Ramos (cell line): ENCODE measurements around the gene GFPT1.
"Not testable (repeated sequence)": the region's sequence is repeated elsewhere in the genome, so short reads cannot be mapped to it uniquely, and the experiment has no call there.

ENCODE experiments used
- in situ Hi-C: fragments of 300-500 bp; cut with MboI; formaldehyde crosslinking; loops from one replicate; pipeline ENCODE4 v1.14.3; 2022; ENCODE audit warnings: low sequenced_read_pairs; ENCODE audit not compliant: unreplicated experiment

GFPT1 gene

GRCh38 chr2:69384618-69385081 is 2.4 kb downstream of the GFPT1 start:
- in situ Hi-C loops, result no loop called here

GRCh38 chr2:69383176-69383812 is 3.7 kb downstream of the GFPT1 start:
- in situ Hi-C loops, result no loop called here

DNA sequence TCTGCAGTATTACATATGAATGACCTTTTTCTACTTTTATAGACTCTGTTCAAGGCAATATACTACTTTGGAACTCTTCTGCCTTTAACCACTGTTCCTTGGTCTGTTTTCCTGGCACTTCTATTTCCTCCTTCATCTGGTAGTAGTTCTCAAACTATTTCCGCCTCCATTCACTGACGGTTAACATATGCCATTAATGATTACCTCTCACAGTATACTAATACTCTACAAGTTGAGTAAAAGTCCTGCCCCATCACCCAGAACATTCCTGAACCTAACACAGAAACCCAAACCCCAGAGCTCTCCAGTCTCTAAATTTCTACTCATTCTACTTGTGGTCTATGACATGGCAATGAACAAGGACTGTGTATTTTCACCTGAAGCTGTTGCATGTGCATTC is 4.5 kb downstream of the GFPT1 start:
- in situ Hi-C loops, result no loop called here

DNA sequence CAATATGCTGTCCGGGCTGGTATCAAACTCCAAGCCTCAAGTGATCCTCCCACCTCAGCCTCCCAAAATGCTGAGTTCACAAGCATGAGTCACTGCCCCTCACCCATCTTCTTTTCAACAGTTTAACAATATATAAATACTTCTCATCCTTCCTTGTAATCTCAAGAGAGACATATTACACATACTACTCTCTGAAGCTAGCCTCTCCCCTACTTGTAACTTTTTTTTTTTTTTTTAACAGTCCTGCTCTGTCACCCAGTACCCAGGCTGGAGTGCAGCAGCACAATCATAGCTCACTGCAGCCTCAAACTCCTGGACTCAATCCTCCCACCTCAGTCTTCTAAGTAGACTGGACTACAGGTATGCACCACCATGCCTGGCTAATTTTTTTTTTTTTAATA is 5.7 kb downstream of the GFPT1 start:
- in situ Hi-C loops, result no loop called here

DNA sequence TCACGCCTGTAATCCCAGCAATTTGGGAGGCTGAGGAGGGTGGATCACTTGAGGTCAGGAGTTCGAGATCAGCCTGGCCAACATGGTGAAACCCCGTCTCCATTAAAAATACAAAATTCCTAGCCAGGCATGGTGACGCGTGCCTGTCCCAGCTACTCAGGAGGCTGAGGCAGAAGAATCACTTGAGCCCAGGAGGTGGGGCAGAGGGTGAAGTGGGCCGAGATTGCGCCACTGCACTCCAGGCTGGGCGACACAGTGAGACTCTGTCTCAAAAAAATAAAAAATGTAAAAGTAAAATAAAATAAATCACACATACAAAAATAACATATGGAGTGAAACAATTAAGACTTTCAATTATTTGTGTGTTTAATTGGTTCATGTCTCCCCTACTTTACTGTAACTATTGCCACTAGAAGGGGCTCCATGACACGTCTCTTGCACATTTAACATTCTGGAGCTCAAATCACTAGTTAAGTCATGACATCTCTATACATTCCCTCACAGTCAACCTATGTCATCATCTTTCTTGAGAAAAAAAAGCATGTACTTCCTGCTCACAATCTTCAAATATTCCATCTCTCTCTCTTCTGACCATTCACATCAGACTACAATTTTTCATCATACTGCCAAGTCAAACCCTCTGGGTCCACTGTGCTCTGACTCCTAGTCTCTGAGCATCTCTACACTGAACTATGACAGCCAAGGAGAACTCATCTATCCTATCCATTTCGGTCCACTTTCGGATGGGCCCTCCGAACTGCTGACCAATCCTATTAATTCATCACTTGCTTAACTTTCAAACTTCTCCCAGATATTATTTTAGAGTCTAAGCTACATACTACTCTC is 6.7 kb downstream of the GFPT1 start:
- in situ Hi-C loops, result no loop called here

DNA sequence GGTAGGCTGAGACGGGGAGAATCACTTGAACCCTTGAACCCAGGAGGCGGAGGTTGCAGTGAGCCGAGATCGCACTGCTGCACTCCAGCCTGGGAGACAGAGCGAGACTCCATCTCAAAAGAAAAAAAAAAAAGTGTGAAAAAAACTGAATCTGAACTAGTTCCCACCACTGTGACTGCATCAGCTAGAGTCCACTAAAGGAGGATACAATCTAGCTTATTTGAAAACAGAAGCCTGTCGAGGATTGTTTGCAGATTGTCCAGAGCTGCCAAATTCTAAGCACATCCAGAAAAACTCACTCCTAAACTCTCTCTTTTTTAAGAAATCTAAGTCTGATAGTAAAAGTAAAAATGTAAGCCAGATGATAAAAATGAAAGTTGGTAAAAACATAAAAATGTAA is 10.6 kb downstream of the GFPT1 start:
- in situ Hi-C loops, result no loop called here

- in situ Hi-C loops, result no loop called here
These were observed 11.3 kb downstream of the GFPT1 start for GRCh38 chr2:69375494-69376353.

- in situ Hi-C loops, result no loop called here
These were observed 14.3 kb downstream of the GFPT1 start for GRCh38 chr2:69372767-69373166.

- in situ Hi-C loops, result no loop called here
These were observed 17.2 kb downstream of the GFPT1 start for GRCh38 chr2:69369802-69370201.

DNA sequence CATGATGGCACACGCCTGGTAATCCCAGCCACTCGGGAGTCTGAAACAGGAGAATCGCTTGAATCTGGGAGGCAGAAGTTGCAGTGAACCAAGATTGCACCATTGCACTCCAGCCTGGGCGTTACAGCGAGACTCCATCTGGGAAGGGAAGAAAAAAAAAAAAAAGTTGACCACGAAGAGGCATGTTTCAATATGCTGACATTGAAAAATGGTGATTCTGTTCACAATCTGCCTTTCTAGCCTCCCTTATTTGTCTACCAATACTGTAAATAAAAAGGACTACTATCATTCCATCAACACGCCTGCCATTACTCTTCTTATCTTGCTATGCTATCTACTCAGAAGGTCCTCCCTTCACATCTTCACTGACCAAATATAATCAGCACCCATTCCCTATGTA is 18.4 kb downstream of the GFPT1 start:
- in situ Hi-C loops, result no loop called here

DNA sequence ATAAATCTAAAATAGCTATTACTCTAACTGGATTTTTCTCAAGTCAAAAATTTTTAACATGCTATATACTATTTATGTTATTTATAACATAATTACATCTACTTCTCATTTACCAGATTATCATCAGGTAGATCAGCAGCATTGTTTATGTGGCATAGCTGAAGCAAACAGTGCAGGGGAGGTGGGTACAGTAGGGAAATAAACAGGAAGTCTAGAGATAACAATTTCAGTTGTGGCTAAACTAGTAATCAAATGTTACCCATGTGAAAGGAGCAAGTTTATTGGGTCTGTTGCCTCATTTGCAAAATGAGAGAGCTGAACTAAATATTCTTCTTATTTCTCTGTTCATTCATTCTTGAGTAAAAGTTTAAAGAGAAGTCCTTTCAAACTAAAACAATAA is 27.7 kb downstream of the GFPT1 start:
- in situ Hi-C loops, result no loop called here

GRCh38 chr2:69358914-69359313 is 28.1 kb downstream of the GFPT1 start:
- in situ Hi-C loops, result no loop called here

DNA sequence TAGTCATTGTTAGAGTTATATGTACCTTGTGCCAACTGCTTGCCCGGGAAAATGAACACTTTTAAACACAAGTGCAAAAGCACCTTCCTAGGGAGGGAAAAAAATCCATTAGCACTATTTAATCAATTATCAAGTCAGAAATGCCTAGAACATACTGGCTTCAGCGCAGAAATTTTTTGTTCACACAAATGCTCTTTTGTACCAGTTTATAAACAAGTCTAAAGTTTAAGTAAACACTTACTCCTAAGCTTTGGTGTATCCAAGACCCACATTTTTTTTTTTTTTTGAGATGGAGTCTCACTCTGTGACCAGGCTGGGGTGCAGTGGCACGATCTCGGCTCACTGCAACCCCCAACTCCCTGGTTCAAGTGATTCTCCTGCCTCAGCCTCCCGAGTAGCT is 30.6 kb downstream of the GFPT1 start:
- in situ Hi-C loops, result no loop called here

DNA sequence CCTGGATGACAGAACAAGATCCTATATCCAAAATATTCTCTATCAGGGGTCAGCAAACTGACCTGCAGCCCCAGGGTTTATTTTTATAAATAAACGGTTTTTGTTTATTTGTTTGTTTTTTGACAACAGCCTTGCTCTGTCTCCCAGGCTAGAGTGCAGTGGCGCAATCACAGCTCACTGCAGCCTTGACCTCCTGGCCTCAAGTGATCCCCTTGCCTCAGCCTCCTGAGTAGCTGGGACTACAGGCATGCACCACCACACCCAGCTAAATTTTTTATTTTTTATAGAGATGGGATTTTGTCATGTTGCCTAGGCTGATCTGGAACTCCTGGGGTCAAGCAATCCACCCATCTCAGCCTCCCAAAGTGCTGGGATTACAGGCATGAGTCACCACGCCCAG is 32.1 kb downstream of the GFPT1 start:
- in situ Hi-C loops, result not testable (repeated sequence)

GRCh38 chr2:69353360-69353759 is 33.7 kb downstream of the GFPT1 start:
- in situ Hi-C loops, result no loop called here

DNA sequence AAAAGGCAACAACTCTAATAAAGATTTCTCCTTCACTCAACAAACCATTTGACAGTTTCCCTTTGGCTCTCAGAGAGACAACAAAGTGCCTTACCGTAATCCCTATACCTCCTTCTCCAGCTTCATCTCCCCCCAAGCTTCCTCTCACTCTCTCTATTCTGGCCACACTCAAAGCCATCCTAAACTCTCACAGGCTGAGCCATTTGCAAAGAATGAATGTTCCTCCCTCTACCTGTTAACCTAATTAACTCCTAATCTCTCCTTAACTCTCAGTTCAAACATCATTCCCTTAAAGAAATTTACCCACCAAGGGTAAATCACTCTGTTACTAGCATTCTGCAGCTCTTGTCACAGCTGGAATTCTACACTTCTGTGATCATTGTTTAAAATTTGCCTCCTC is 38.2 kb downstream of the GFPT1 start:
- in situ Hi-C loops, result no loop called here

DNA sequence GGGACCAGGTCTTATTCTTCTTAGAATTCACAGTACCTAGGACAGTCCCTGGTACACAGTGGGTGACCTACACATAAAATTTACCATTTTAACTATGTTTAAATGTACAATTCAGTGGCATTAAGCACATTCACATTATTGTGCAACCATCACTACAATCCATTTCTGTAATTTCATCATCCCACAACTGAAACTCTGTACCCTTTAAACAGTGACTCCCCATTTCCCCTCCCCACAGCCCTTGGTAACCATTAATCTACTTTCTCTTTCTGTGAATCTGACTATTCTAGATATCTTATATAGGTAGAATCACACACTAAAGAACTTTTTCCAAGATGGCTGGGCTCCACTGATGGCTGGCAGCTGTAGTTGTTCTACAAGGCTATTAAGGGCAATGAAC is 41.6 kb downstream of the GFPT1 start:
- in situ Hi-C loops, result no loop called here

DNA sequence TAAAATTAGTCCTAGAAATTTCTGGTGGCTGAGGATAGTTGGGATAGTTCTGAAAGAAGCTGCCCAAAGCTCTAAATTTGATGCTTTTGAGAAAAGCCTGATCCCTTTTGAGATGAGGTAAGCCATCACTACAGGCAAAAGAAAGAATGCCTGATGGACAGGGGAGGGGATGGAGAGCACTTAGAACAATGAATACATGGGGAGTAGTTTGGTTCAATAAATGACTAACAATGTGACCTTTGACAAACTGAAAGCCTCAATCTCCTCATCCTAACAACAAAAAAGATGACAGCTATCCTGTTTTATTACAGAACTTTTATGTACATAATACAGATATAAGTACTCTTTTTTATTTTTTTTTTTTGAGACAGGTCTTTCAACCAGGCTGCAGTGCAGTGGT is 42.7 kb downstream of the GFPT1 start:
- in situ Hi-C loops, result no loop called here

- in situ Hi-C loops, result no loop called here
These were observed 46.8 kb downstream of the GFPT1 start for GRCh38 chr2:69340101-69340775.

DNA sequence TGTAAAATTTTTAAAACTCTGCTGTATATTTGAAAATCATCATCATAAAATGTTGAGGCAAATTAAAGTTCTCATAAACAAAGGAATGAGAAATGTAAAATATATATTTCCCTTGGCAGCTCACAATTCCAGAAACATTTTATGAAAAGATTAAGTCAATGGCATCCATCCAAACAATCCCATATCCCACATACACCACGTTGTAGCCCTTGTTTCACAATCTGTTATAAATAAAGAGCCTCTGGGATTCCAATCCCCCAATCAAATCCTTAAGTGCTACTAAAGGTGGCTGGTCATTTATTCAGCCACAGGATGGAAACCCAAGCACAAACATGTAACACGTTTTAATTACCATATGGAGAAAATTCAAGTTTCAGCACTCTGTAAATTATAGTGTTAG is 51.7 kb downstream of the GFPT1 start:
- in situ Hi-C loops, result no loop called here
